HG02610 (cell line): ENCODE results near the gene LILRA5.
"Not testable (repeated sequence)": the region's sequence is repeated elsewhere in the genome, so short reads cannot be mapped to it uniquely, and the experiment has no call there.

Experiments
- ATAC-seq: cut with Tn5 transposase; IDR thresholded peaks from one replicate; pipeline ENCODE4 v1.9.1; 2021; ENCODE audit warnings: mild to moderate bottlenecking, moderate library complexity; ENCODE audit not compliant: unreplicated experiment

Gene LILRA5

GRCh38 chr19:54312436-54313377 lies at the start of gene LILRA5:
LILRA5 (minus strand) TSS chr19:54313166; CDS start chr19:54313019, 147 bp downstream.
- no peak for ATAC-seq

DNA sequence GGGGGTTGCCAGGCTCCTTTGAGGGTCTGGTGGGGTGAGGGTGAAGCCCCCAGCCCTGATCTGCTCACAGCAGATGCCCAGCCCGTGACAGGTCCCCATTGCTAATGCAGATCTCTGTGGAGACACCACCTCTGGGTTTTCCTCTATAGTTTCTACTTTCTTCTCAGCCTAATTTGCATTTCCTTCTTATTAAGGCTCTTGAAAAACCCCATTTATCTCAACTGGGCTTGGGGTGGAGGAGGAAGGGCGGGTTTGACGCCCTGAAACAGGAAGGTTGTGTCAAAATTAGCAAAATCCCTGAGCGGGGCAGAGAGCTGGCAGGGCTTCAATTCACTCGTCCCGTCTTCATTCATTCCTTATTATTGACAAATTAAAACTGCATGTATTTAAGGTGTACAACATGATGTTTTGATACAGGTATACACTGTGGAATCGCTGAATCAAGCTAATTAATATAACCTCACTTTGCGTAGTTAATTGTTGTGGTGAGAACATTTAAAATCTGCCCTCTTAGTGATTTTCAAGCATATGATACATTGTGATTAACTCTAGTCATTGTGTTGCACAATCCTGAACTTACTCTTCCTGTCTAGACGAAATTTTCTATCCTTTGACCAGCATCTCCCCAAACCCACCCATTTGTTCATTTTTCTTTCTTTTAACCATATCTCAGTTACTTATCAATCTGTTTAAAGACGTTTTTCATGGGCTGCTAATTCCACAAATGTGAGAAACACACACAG lies 48.9 kb upstream of the LILRA5 start:
- ATAC-seq = not testable (repeated sequence)

DNA sequence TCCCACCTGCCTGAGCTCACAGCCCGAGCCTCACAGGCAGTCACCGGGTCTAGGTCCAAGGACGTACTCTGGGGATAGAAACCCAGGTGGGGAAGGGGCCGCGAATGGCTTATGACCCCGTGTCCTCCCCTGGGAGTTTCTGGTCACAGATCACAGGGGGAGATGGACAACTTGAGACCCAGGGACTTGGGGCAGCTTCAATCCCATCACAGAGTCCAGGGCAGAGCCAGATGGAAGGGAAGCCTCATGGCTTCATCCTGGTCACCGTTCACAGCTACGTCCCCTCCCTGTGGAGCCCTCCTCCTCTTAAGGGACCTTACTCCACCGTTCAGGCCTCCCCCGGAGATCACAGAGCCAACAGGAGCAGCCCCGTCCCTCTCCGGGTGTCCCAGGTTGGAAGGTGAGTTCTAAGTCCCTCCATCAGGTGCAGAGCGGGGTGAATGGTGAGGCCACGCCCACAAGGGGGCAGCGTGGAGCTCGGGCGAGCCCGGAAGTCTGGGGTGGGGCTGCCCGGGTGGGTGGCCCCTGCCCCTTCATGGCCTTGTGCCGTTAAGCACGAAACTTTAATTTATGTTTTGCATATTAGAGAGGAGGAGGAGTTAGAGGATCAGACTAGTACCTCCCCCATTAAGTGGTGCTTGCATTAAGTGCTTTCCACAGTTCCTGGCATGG lies 46.3 kb upstream of the LILRA5 start:
- ATAC-seq = not testable (repeated sequence)

GRCh38 chr19:54357381-54357780 lies 44.4 kb upstream of the LILRA5 start:
- ATAC-seq = no peak

GRCh38 chr19:54356444-54357056 lies 43.6 kb upstream of the LILRA5 start:
- ATAC-seq = no peak

DNA sequence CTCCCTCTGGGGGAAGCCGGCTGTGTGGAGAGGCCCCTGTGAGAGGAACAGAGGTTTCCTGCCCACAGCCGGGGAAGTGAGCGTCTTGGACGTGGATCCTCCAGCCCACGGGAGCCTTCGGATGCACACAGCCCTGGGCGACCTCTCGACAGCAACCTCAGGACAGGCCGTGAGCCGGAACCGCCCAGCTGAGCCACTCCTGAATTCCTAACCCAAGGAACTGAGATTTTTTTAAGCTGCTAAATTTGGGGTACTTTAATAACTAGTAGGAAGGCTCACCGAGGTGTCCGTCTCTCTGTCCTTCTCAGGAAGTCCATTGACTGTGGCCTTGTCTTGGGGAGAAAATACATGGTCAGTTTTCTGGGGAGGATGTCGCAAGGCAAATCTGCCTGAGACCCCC lies 42.7 kb upstream of the LILRA5 start:
- ATAC-seq = no peak

- ATAC-seq = no peak
Measured at GRCh38 chr19:54354761-54355160, 41.8 kb upstream of the LILRA5 start.

- no peak for ATAC-seq
Measured at GRCh38 chr19:54352546-54352945, 39.6 kb upstream of the LILRA5 start.

DNA sequence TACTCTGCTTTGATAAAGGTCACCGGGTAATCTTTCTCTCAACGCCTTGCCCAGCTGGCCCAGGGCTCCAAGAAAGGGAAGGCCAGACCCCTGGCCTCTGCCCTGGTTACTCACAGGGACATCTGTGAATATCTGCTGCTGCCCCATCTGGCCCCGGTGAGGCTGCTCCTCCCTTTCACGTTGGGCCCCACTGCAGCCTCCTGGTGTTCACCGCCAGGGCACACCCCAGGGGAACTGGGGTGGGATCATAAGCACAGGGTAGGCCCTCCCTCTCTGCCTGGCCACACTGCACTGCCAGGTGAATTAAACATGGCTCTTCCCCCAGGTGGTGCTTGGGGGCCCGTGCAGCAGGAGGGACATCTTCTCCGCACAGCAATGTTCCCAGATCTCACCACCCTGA lies 39.1 kb upstream of the LILRA5 start:
- ATAC-seq = no peak

DNA sequence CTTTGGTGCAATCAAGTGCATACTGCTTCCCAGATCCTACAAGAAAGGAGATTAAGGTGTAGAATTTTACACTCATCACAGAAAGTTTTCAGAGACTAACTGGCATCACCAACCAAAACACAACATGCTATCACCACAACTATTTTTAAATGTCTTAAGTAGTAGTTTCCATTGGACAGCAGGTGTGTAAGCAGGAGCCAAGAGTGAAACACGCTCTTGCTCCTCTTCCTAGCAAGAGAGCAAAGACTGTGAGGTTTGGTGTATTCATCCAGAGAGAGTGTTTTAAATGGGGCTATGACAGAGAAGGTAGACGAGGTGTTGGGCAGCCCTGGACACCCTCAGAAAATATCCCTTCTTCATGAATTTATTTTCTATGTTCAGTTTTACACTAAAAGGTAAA lies 38.5 kb upstream of the LILRA5 start:
- no peak for ATAC-seq

- ATAC-seq = no peak
Measured at GRCh38 chr19:54345938-54346386, 33.0 kb upstream of the LILRA5 start.

DNA sequence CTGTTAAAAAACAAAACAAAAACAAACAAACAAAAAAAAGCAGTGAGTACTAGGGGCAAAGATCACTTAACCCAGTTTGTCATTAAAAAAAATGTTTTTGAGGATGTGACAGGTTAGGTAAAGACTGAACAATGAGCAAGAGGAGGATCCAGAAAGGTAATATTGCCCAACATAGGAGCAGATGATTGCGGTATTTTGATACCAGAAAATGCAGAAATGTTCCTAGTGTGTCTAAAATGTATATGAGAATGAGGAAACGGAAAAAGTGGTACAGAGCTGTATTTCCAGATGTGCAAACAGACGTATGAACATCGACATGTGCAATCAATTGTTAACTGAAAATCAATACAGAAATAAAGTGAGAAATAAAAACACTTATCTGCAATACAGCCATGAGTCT lies 30.9 kb upstream of the LILRA5 start:
- no peak for ATAC-seq

GRCh38 chr19:54341295-54341694 lies 28.3 kb upstream of the LILRA5 start:
- no peak for ATAC-seq

GRCh38 chr19:54339646-54340358 lies 26.8 kb upstream of the LILRA5 start:
- ATAC-seq = no peak

GRCh38 chr19:54338521-54338920 lies 25.6 kb upstream of the LILRA5 start:
- no peak for ATAC-seq

DNA sequence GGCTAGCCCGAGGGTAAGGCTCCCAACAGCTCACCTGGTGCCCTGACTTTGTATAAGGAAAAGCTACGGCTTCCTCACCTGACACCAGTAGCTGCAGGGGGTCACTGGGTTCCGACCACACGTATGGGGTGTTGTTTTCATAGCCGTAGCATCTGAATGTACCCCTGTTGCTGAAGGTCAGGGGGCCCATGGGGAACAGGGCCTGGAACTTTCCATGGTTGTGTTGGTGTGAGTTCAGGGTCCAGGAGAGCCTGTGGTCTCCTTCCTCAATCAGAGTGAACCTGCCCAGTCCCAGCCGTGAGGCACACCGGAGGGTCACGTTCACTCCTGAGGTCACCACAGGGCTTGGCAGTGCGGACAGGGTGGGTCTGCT lies 24.9 kb upstream of the LILRA5 start:
- no peak for ATAC-seq

- no peak for ATAC-seq
Measured at GRCh38 chr19:54336893-54337857, 24.2 kb upstream of the LILRA5 start.

DNA sequence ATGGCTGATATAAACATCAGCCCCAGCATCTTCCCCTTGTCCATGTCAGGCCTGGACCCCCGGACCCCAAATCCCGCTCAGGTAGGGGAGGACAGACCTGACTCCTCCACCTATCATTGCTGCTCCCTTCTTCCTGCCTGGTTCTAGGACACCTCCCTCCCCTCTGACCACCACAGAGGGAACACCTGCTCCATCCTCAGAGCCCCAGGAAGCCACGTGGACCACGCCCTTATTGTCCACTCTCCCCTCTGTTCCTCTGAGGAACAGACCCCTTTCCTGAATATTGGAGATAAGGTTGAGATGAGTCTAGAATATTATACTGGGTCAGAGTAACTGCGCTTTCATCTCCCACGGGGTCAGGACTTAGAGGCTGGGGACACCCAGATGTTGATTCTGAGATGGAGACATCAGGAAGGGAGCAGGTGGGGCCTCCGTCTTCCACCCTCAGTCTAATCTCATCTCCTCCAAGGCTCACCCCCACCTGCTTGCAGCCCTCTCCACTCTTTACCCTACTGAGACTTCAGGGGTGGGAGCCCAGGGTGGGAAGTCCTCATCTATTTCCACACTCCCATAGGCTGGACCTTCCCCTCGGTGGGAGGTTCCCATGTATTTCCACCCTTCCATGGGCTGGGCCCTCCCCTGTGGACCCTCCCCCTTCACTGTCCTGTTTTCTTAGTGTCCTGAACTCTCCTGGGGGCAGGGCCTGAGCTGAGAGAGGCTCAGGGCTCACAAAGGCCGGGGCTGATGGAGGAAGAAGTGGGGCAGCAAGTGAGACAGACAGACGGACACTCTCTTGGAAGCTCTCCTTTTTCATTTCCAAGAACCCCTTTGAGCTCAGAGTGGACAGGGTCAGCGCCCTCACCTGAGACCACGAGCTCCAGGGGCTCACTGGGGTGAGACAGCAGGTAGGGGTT lies 23.3 kb upstream of the LILRA5 start:
- ATAC-seq = no peak
